ENCODE results near the gene OR2T11.
"Not testable (repeated sequence)": the region's sequence is repeated elsewhere in the genome, so short reads cannot be mapped to it uniquely, and the experiment has no call there.

GRCh38 chr1:248636612-248637011 is 1.7 kb upstream of the OR2T11 start:
- TF ChIP-seq CTCF, POLR2A (IDR thresholded peaks at IDR 0.05): not testable (repeated sequence)

Measured in body of pancreas (tissue), 4 donors.